T-helper 2 cell treated with Interferon-gamma antibody and Interleukin-4, amounts not matched to agents 100 ng/mL and 5 ng/mL, for 36 hours (primary cell): ENCODE results near the gene SPEM2. TPM values are rescaled to one million over a fixed set of nuclear protein-coding genes. Genes with fewer than 3 reads are reported as not detected.

ENCODE experiments used
- intact Hi-C: fragments of 100-400 bp; cut with micrococcal nuclease; formaldehyde crosslinking; loops from one replicate; pipeline ENCODE4 v1.15.1; 2023
- total RNA-seq: library from RNA; stranded (reverse); gene quantifications from 2 replicates; pipeline ENCODE4 v1.2.3, GENCODE V29; 2022

SPEM2 gene
- total RNA-seq, result not detected in 2 replicates

GRCh38 chr17:7425316-7425715, at the start of gene SPEM2:
SPEM2 (plus strand) TSS chr17:7425616; CDS start chr17:7425689, 73 bp downstream.
- intact Hi-C loops, result no loop called here

GRCh38 chr17:7379134-7379533, 46.3 kb upstream of the SPEM2 start:
- intact Hi-C loops, result no loop called here

DNA sequence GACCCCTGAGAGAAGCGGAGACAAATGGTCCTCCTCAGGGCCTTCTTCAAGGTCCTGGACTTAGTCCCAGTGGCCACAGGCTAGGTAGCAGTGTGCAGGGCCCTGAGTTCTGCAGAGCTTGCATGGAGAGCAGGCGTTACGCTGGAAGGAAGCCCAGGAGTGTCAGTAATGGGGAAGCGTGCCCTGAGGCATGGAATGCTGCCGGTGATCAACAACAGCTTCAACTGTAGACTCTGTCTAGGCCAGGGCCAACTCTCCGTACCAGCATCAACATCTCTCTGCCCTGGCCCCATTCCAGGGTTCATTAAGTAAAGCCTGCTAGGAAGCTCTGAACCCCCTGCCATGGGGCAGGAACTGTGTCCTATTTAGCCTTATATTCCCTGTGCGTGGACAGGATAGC, 45.1 kb upstream of the SPEM2 start:
- intact Hi-C loops, result no loop called here

GRCh38 chr17:7380855-7381683, 44.3 kb upstream of the SPEM2 start, which contains the start of gene TNK1:
TNK1 (plus strand) TSS chr17:7381089; CDS start chr17:7382927, 1,838 bp downstream.
- intact Hi-C loops, result no loop called here

DNA sequence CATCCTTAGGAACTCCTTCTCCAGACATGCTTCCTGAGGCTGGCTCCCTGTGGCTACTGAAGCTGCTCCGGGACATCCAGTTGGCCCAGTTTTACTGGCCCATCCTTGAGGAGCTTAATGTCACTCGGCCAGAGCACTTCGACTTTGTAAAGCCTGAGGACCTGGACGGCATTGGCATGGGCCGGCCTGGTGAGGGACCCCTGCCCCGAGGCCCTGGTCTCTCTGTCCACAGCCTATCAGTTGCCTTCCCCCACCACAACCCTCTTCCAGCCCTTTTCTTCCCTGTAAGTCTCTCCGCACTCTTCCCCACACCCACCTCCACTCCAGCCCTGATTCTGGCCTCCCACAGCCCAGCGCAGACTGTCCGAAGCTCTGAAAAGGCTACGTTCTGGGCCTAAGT, 42.5 kb upstream of the SPEM2 start:
- intact Hi-C loops, result no loop called here

- intact Hi-C loops, result no loop called here
Observed at GRCh38 chr17:7383371-7383741, 42.1 kb upstream of the SPEM2 start.

DNA sequence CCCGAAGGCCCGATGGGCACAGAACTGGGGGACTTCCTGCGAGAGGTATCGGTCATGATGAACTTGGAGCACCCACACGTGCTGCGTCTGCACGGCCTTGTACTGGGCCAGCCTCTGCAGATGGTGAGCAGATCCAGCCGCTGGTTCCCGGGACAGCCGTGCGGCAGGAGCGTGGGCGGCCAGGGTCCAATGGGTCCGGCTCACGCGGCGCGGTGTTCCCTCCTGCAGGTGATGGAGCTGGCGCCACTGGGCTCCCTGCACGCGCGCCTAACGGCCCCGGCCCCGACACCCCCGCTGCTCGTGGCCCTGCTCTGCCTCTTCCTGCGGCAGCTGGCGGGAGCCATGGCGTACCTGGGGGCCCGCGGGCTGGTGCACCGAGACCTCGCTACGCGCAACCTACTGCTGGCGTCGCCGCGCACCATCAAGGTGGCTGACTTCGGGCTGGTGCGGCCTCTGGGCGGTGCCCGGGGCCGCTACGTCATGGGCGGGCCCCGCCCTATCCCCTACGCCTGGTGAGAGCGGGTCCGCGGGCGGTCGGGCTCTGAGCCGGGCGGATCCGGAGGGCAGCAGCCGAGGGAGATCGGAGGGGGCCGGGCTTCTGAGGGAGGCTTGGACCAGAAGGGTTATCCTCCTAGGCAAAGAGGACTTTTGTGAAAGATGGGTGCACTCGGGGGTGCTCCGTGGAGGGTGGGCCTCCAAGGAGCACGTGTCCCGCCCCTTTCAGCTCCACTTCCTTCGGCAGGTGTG, 41.5 kb upstream of the SPEM2 start:
- intact Hi-C loops, result no loop called here

GRCh38 chr17:7384489-7385081, 40.8 kb upstream of the SPEM2 start:
- intact Hi-C loops, result no loop called here

DNA sequence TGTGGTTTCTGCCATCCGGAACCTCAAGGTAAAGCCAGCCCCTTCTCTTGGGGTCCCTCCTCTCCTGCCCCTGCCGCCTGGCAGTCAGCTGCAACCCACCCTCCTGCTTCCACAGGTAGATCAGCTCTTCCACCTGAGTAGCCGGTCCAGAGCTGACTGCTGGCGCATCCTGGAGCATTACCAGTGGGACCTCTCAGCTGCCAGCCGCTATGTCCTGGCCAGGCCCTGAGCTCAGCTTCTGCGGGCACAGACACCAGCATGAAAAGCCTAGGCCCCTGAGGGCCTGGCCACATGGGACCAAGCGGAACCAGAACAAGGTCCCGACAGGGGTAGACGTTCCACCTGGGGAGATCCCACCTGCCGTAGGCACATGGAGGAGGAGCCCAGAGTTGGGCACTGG, 36.6 kb upstream of the SPEM2 start:
- intact Hi-C loops, result no loop called here

DNA sequence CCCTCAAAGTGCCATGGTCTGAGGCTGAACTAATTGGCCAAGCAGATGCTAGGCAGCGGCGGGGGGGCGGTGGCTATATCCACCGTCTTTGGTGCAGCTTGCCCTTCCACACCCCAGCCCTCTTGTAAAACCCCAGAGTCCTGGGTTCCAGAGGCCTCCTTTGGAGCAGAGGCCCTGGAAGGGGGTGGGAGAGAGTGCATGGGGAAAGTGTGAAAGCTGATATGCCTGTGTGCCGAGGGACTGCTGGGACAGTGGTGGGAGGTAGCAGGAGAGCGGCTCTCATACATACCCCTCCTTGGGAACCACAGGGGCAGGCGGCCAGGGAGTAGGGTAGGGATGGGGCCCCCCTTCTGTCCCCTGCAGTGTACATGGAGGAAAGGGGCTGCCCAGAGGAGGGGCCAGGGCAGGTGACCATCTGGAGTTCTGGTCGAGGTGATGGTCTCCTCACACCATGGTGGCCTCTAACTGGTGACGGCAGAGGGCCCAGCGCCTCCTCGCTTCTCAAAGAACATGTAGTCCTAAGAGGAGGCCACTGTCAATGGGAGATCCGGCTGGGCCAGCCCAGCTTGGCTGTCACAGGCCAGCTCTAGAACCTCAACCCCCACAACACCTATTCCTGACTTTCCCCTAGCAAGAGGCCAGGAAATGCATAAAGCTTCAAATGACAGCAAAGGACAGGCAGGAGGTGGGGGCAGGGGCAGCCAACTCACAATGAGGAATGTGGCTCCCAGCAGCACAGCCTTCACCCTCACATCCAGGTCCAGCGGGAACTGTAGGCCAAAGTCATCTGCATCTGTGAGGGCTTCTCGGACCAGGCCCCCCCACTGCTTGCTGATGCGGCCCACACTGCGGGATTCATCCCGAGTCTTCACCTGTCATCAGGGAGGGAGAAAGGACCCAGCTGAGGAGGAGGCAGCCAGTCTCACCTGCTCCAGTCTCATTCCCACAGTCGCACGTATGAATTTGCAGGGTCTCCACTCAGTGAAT, 35.2 kb upstream of the SPEM2 start:
- intact Hi-C loops, result no loop called here

- intact Hi-C loops, result no loop called here
Observed at GRCh38 chr17:7391307-7391706, 34.1 kb upstream of the SPEM2 start.

DNA sequence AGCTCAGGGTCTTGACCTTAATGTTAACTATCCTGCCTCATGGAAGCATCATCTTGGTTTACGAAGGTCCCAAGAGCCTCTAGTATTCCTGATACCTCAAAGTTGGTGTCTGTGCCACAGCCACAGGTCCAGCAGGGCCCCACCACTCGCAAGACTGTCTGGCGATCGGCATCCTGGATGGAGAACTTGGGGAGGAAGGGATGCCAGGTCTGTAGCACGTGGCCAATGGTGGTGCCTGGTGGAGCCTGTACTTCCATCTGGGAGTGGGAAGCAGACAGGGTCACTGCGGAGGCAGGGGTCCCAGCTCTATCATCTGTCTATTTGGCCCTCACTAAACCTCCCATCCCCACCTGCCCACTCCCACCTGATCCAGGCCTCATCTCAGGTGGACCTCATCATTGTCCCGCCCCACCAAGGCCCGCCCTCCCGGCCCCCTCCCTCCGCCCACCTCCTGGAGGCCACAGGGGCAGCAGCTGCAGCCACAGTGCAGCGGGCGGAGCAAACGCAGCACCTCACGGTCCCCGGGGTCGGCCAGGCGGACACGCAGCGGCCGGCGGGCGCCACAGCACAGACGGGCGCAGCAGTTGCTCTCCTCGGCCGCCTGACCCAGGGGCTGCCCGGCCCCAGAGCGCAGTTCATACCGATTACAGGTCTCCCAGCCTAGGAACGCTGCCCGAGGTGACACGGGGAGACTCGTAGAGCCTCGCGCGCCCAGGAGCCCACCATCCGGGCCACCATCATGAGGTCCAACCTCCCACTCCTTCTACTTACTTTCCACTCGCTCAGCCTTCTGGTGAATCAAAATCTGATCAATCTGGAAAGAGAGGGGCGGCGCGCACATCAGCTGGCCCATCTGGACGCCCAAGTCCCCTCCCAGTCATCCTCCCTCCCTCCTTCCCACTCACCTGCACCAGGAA, 32.5 kb upstream of the SPEM2 start:
- intact Hi-C loops, result no loop called here

DNA sequence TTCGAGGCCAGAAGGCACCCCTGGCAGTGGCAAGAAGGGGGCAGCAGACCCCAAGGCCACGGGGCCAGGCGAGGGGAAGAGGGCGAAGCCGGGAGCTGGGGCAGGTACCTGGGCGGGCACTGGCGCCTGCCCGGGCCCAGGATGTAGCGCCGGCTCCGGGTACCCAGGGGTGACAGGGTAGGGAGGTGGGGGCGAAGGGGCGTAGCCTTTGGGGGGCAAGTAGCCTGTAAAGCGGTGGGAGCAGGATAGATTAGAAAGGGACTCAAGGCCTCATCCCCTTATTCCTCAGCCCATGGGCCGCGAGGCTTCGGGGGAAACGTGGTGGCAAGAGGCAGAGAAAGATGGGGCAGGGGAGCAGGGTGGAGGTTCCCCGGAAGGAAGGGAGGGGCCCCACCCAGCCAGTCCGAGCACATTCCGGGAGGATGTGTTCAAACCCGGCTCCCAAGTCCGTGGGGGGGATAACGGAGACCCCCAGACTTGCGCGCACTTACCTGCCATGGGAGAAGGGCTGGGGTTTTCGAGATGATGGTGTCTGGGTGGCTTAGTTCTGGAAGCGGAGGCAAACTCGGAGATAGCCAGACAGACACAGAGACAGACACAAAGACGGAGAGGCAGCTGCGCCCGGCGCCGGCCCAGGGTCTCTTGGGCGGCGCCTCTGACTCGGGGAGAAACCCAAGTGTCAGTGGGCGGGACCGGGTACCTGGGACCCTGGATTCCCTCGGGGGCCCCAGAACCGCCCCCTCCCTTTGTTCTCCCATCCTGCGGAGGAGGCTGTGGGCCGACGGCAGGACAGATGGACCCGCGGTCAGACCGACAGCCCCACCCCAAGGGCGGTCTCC, 31.6 kb upstream of the SPEM2 start:
- intact Hi-C loops, result loop anchor here (1.0 kb wide), 2 partner anchors 10 to 79 kb away; partner anchors contain the start of genes GPS2 and TMEM256

- intact Hi-C loops, result loop anchor here (1.0 kb wide), 2 partner anchors 10 to 79 kb away; partner anchors contain the start of genes GPS2 and TMEM256
Observed at GRCh38 chr17:7394452-7395191, 30.8 kb upstream of the SPEM2 start, which contains the start of gene PLSCR3. PLSCR3 (minus strand) TSS chr17:7394525; CDS start chr17:7394110, 415 bp downstream.

DNA sequence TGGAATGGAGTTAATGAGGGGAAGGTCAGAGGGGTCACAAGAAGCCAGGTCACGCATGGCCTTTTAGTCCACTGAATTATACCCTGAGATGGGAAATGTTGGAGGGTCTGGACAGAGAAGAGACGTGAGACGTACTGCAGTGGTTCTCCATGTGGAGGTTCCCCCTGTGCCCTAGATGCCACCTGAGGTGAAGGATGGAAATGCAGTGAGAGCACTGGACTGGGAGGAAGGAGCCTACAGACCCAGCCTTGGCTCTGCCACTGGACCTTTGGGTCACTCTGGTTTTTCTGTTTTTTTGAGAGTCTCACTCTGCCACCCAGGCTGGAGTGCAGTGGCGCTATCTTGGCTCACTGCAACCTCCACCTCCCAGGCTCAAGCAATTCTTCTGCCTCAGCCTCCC, 29.3 kb upstream of the SPEM2 start:
- intact Hi-C loops, result no loop called here

- intact Hi-C loops, result no loop called here
Observed at GRCh38 chr17:7398612-7399011, 26.8 kb upstream of the SPEM2 start.

DNA sequence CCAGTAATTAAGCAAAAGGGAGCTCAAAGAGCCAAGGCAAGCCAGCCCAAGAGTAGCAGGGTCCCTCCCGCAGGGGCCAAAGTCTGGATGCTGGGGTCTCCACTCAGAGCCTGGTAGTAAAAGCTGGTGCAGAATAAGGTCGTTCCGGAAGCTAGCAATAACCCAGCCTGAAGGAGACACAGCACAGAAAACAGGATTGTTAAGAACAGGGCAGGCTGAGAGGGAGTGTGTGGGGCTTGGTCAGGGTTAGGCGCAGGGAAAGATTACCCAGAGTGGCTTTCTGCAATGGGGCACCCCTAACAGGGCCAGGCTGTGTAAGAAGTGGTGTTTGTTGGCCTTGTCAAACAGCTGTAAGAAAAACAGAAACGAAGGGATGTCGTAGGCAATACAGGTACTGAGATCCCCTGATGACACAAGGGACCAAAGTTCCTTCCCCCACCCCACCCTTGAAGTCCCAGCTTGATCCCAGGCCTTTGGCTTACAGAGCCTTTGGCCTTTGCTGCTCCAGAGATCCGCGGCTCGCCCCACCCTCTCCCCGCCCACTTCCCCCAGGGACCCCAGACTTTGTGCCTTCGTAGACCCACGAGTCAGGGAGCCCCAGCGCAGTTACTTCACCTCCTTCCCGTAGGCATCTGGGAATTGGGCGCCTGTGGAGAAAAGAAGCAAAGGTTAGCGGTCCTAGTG, 22.2 kb upstream of the SPEM2 start:
- intact Hi-C loops, result loop anchor here (5.0 kb wide), 3 partner anchors 51 to 284 kb away; partner anchors contain the start of genes CTDNEP1, ELP5, KCTD11 and TP53
